Measurements from ENCODE around the gene ACLY. TPM values are rescaled to one million over a fixed set of nuclear protein-coding genes. Genes with fewer than 3 reads are reported as not detected.

ACLY gene
- total and polyA plus RNA-seq, 2 experiments from 2014 or later = 119 to 439 TPM

DNA sequence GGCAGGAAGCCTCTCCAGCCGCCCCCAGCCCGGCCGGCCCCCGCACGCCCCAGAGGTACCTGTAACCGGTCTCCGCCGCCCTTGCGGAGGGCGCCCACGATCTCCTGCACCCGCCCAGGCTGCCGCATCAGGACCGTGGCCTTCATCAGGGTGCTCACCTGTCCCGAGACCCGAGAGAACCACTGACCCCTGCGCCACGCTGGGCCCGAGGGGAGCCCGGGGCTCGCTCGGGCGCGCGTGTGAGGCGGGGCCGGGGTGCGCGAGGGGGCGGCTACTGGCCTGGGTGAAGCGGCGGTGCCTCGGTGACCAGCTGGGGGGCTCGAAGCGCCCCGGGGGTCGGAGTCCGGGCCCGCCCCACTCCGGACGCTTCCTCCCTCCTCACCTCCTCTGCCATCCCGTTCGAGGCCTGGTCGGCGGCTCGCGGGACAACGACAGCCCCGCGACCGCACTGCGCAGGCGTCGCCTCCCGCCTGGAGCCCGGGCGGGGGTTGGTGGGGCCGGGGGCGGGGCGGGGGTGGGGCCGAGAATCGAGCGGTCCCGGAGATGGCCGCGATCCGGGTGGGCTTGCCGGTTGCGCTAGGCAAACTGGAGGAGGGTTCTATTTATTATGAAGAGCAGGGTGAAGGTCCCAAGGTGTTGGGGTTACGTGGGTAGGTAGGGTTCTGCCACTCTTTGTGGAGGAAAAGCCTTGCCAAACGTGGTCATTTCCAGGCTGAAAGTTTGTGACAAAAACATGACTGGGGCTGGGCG, 82.8 kb downstream of the ACLY start, which contains the start of gene NT5C3B:
Gene NT5C3B, minus strand, starts transcription at position 433 of the 750 bp plus-strand sequence. Its CDS starts 39 bp downstream, at position 394.
- peaks cover 6% of the 10 kb centered on the region for H3K27me3 Mint-ChIP-seq (ENCODE audit: insufficient read depth, low read depth, poor library complexity)
- peaks cover 16% of the 10 kb centered on the region for H3K36me3 Mint-ChIP-seq (ENCODE audit: low read depth)
- Histone ChIP-seq H3K79me2 (replicated peaks; ENCODE audit: insufficient read depth) (peaks cover 12% of the 10 kb centered on the region), H3K36me3 (ENCODE audit: insufficient read depth) (no peaks in the 10 kb centered on the region; the same call in 1 of the 2 replicates), H3K4me1 (ENCODE audit: insufficient read depth) (peaks cover 7% of the 10 kb centered on the region), H3K27me3 (ENCODE audit: insufficient read depth) (peaks cover 5% of the 10 kb centered on the region; the same call in 1 of the 2 replicates), H3K9me2 (ENCODE audit: insufficient read depth) (no peaks in the 10 kb centered on the region), H3K4me3 (peak within 1 kb of the TSS; percentile 94), H2AFZ (peak within 1 kb of the TSS; percentile 95), H3K4me2 (peak within 1 kb of the TSS; percentile 90), H3F3A (replicated peaks; ENCODE audit: low read depth) (no peaks in the 10 kb centered on the region; the same call in 1 of the 2 replicates), H3K27ac (ENCODE audit: low read depth) (no peak within 1 kb of the TSS), H4K20me1 (replicated peaks; ENCODE audit: insufficient read depth) (peaks cover 9% of the 10 kb centered on the region; the same call in 1 of the 2 replicates)
- H3K4me3 Mint-ChIP-seq = peak within 1 kb of the TSS; percentile 89
- no peak within 1 kb of the TSS for H3K27ac Mint-ChIP-seq
- H3K4me1 Mint-ChIP-seq = peaks cover 7% of the 10 kb centered on the region; the same call in 2 of the 3 replicates
- no peaks in the 10 kb centered on the region for H3K9me3 Mint-ChIP-seq
- ATAC-seq (peak; percentile 89), DNase-seq (ENCODE audit: low spot score) (peak; percentile 64)
- TF ChIP-seq, protein P1, sequence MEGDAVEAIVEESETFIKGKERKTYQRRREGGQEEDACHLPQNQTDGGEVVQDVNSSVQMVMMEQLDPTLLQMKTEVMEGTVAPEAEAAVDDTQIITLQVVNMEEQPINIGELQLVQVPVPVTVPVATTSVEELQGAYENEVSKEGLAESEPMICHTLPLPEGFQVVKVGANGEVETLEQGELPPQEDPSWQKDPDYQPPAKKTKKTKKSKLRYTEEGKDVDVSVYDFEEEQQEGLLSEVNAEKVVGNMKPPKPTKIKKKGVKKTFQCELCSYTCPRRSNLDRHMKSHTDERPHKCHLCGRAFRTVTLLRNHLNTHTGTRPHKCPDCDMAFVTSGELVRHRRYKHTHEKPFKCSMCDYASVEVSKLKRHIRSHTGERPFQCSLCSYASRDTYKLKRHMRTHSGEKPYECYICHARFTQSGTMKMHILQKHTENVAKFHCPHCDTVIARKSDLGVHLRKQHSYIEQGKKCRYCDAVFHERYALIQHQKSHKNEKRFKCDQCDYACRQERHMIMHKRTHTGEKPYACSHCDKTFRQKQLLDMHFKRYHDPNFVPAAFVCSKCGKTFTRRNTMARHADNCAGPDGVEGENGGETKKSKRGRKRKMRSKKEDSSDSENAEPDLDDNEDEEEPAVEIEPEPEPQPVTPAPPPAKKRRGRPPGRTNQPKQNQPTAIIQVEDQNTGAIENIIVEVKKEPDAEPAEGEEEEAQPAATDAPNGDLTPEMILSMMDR (conservative IDR thresholded peaks at IDR 0.05; ENCODE audit: low read depth in 2 of 2) = no peak
- TF ChIP-seq POLR2AphosphoS5 (IDR thresholded peaks at IDR 0.05; ENCODE audit: low read depth) = peak; percentile 85

DNA sequence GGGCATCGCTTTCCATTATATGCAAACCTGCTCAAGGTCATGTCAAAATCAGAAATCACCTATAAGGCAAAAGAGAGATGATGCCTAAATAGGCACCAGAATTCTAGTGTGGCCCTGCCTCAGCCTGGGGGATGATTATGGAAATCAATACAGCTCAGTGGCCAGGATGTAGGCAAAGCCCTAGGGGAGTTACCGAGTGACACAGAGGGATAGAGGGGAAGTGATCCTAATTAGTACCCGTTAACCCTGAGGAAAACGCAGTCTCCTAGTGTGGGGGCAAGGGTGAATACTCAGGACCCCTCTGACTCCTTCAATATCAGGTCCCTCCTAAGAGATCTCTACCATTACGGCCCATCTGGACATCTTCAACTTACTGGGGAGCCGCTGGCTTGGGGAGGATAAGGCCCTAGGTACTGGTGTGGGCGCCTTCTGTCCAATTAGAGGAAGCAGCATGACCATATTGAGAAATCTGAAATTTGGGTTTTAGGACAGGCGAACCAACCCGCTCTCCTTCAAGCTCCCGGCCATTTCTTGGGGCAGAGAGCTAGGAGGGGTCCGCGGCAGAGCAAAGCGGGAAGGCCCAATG, 83.4 kb downstream of the ACLY start:
- Histone ChIP-seq H3F3A (replicated peaks; ENCODE audit: low read depth) (no peaks in the 10 kb centered on the region; the same call in 1 of the 2 replicates), H2AFZ (peak overlapping the region; percentile 92), H3K4me3 (peak overlapping the region; percentile 94), H3K27ac (ENCODE audit: low read depth) (no peak overlapping the region), H3K27me3 (ENCODE audit: insufficient read depth) (peaks cover 5% of the 10 kb centered on the region; the same call in 1 of the 2 replicates), H3K4me1 (ENCODE audit: insufficient read depth) (peaks cover 7% of the 10 kb centered on the region), H3K4me2 (peak overlapping the region; percentile 90), H3K9me2 (ENCODE audit: insufficient read depth) (no peaks in the 10 kb centered on the region), H3K36me3 (ENCODE audit: insufficient read depth) (no peaks in the 10 kb centered on the region; the same call in 1 of the 2 replicates), H4K20me1 (replicated peaks; ENCODE audit: insufficient read depth) (peaks cover 9% of the 10 kb centered on the region; the same call in 1 of the 2 replicates), H3K79me2 (replicated peaks; ENCODE audit: insufficient read depth) (peaks cover 12% of the 10 kb centered on the region)
- Mint-ChIP-seq H3K9me3 (no peaks in the 10 kb centered on the region), H3K27ac (no peak overlapping the region), H3K4me1 (peaks cover 7% of the 10 kb centered on the region; the same call in 2 of the 3 replicates), H3K27me3 (ENCODE audit: insufficient read depth, low read depth, poor library complexity) (peaks cover 6% of the 10 kb centered on the region), H3K4me3 (peak overlapping the region; percentile 89), H3K36me3 (ENCODE audit: low read depth) (peaks cover 22% of the 10 kb centered on the region)
- peak; percentile 32 for ATAC-seq
- no peak for DNase-seq (ENCODE audit: low spot score)
- no peak for TF ChIP-seq EZH2 (IDR thresholded peaks at IDR 0.05; ENCODE audit: low read depth, unreplicated experiment)
- no peak for TF ChIP-seq NANOG (IDR thresholded peaks at IDR 0.05; ENCODE audit: borderline replicate concordance)
- TF ChIP-seq STAT1 (IDR thresholded peaks at IDR 0.05; ENCODE audit: unreplicated experiment) = no peak
- TF ChIP-seq JUNB (IDR thresholded peaks at IDR 0.05; ENCODE audit: unreplicated experiment) = no peak
- TF ChIP-seq, protein P2, sequence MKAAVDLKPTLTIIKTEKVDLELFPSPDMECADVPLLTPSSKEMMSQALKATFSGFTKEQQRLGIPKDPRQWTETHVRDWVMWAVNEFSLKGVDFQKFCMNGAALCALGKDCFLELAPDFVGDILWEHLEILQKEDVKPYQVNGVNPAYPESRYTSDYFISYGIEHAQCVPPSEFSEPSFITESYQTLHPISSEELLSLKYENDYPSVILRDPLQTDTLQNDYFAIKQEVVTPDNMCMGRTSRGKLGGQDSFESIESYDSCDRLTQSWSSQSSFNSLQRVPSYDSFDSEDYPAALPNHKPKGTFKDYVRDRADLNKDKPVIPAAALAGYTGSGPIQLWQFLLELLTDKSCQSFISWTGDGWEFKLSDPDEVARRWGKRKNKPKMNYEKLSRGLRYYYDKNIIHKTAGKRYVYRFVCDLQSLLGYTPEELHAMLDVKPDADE (IDR thresholded peaks at IDR 0.05) = no peak
- TF ChIP-seq EZH2phosphoT487 (IDR thresholded peaks at IDR 0.05; ENCODE audit: unreplicated experiment) = no peak
- TF ChIP-seq, protein P3, sequence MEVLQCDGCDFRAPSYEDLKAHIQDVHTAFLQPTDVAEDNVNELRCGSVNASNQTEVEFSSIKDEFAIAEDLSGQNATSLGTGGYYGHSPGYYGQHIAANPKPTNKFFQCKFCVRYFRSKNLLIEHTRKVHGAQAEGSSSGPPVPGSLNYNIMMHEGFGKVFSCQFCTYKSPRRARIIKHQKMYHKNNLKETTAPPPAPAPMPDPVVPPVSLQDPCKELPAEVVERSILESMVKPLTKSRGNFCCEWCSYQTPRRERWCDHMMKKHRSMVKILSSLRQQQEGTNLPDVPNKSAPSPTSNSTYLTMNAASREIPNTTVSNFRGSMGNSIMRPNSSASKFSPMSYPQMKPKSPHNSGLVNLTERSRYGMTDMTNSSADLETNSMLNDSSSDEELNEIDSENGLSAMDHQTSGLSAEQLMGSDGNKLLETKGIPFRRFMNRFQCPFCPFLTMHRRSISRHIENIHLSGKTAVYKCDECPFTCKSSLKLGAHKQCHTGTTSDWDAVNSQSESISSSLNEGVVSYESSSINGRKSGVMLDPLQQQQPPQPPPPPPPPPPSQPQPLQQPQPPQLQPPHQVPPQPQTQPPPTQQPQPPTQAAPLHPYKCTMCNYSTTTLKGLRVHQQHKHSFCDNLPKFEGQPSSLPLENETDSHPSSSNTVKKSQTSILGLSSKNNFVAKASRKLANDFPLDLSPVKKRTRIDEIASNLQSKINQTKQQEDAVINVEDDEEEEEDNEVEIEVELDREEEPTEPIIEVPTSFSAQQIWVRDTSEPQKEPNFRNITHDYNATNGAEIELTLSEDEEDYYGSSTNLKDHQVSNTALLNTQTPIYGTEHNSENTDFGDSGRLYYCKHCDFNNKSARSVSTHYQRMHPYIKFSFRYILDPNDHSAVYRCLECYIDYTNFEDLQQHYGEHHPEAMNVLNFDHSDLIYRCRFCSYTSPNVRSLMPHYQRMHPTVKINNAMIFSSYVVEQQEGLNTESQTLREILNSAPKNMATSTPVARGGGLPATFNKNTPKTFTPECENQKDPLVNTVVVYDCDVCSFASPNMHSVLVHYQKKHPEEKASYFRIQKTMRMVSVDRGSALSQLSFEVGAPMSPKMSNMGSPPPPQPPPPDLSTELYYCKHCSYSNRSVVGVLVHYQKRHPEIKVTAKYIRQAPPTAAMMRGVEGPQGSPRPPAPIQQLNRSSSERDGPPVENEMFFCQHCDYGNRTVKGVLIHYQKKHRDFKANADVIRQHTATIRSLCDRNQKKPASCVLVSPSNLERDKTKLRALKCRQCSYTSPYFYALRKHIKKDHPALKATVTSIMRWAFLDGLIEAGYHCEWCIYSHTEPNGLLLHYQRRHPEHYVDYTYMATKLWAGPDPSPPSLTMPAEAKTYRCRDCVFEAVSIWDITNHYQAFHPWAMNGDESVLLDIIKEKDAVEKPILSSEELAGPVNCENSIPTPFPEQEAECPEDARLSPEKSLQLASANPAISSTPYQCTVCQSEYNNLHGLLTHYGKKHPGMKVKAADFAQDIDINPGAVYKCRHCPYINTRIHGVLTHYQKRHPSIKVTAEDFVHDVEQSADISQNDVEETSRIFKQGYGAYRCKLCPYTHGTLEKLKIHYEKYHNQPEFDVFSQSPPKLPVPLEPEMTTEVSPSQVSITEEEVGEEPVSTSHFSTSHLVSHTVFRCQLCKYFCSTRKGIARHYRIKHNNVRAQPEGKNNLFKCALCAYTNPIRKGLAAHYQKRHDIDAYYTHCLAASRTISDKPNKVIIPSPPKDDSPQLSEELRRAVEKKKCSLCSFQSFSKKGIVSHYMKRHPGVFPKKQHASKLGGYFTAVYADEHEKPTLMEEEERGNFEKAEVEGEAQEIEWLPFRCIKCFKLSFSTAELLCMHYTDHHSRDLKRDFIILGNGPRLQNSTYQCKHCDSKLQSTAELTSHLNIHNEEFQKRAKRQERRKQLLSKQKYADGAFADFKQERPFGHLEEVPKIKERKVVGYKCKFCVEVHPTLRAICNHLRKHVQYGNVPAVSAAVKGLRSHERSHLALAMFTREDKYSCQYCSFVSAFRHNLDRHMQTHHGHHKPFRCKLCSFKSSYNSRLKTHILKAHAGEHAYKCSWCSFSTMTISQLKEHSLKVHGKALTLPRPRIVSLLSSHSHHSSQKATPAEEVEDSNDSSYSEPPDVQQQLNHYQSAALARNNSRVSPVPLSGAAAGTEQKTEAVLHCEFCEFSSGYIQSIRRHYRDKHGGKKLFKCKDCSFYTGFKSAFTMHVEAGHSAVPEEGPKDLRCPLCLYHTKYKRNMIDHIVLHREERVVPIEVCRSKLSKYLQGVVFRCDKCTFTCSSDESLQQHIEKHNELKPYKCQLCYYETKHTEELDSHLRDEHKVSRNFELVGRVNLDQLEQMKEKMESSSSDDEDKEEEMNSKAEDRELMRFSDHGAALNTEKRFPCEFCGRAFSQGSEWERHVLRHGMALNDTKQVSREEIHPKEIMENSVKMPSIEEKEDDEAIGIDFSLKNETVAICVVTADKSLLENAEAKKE (CRISPR knock-in tag; IDR thresholded peaks at IDR 0.05) = no peak
- no peak for TF ChIP-seq CREB1 (CRISPR knock-in tag; IDR thresholded peaks at IDR 0.05; ENCODE audit: low read depth)

Data from GM23338 (cell line).